SK-N-SH (cell line): ENCODE measurements around the gene CRYBG2. TPM values are rescaled to one million over a fixed set of nuclear protein-coding genes. Genes with fewer than 3 reads are reported as not detected.
A peak's percentile ranks its signal among the peaks of the same experiment; 100 is the strongest.

Experiments
- CTCF ChIA-PET: fragments of 300-600, 350-600 bp; formaldehyde crosslinking; extraction: SDS; loops from one replicate; lab custom pipeline; 2021; lab: Yijun Ruan, JAX
- POLR2A ChIA-PET: fragments of 350-600 bp; sonication (Branson Sonifier 250); formaldehyde crosslinking; extraction: SDS; loops from one replicate; lab custom pipeline; 2020; ENCODE audit warnings: antibody characterized with exemption, inconsistent platforms; lab: Yijun Ruan, JAX
- DNase-seq: peaks from one replicate; pipeline ENCODE4 v3.0.0; 2012
- H2AFZ ChIP-seq: fragments of 200-600 bp; sonication (generic); 2 replicates; pipeline ENCODE4 v1.8.1; 2016; ENCODE audit warnings: antibody characterized with exemption, mild to moderate bottlenecking, low read depth
- H3F3A ChIP-seq: fragments of 200-600 bp; sonication (generic); replicated peaks from 2 replicates; pipeline ENCODE3; 2016; ENCODE audit warnings: antibody characterized with exemption, mild to moderate bottlenecking; ENCODE audit not compliant: insufficient read depth
- H3K27ac ChIP-seq, 2 experiments: fragments of 200-500 bp in 1 of 2; fragments of 200-600 bp in 1 of 2; sonication (Bioruptor generic) in 1 of 2; sonication (generic), shearing (Covaris generic) in 1 of 2; 2 replicates each; pipeline versions ENCODE4 v1.5.1 to v1.6.1; 2014 to 2016; ENCODE audit warnings: low read depth in 2 of 2, inconsistent platforms in 1 of 2, low read length in 1 of 2, mild to moderate bottlenecking in 1 of 2, mixed read lengths in 1 of 2
- H3K27me3 ChIP-seq: fragments of 200-600 bp; sonication (generic), shearing (Covaris generic); 2 replicates; pipeline ENCODE4 v1.6.1; 2016; ENCODE audit warnings: mixed run types; ENCODE audit not compliant: insufficient read depth
- H3K36me3 ChIP-seq, 2 experiments: fragments of 200-500 bp in 1 of 2; fragments of 200-600 bp in 1 of 2; sonication (Bioruptor generic) in 1 of 2; sonication (generic) in 1 of 2; replicated peaks in 1 of 2; 2 replicates each; pipeline versions ENCODE3 to v1.5.1; 2014 to 2016; ENCODE audit warnings: low read length in 1 of 2, mild to moderate bottlenecking in 1 of 2; ENCODE audit not compliant: insufficient read depth in 2 of 2, control insufficient read depth in 1 of 2
- H3K4me1 ChIP-seq, 2 experiments: fragments of 200-500 bp in 1 of 2; fragments of 200-600 bp in 1 of 2; sonication (Bioruptor generic) in 1 of 2; sonication (generic), shearing (Covaris generic) in 1 of 2; 2 replicates each; pipeline versions ENCODE4 v1.5.1 to v1.6.1; 2014 to 2016; ENCODE audit warnings: low read depth in 1 of 2, low read length in 1 of 2, mixed run types in 1 of 2; ENCODE audit not compliant: insufficient read depth in 2 of 2, control insufficient read depth in 1 of 2
- H3K4me2 ChIP-seq: fragments of 200-600 bp; sonication (generic), shearing (Covaris generic); 2 replicates; pipeline ENCODE4 v1.6.1; 2017; ENCODE audit warnings: mixed run types
- H3K4me3 ChIP-seq, 2 experiments: fragments of 200-500 bp in 1 of 2; fragments of 200-600 bp in 1 of 2; sonication (Bioruptor generic) in 1 of 2; sonication (generic), shearing (Covaris generic) in 1 of 2; 2 replicates each; pipeline versions ENCODE4 v1.5.1 to v1.8.1; 2014 to 2016; ENCODE audit warnings: low read depth in 2 of 2, inconsistent platforms in 1 of 2, low read length in 1 of 2, mild to moderate bottlenecking in 1 of 2, mixed read lengths in 1 of 2, moderate library complexity in 1 of 2
- H3K79me2 ChIP-seq: fragments of 200-600 bp; sonication (generic); 2 replicates; pipeline ENCODE4 v1.8.1; 2017; ENCODE audit warnings: mild to moderate bottlenecking; ENCODE audit not compliant: insufficient read depth
- H3K9ac ChIP-seq: fragments of 200-600 bp; sonication (generic); 2 replicates; pipeline ENCODE4 v1.6.1; 2017; ENCODE audit warnings: mixed run types
- H3K9me2 ChIP-seq: fragments of 200-600 bp; sonication (generic); 2 replicates; pipeline ENCODE4 v1.6.1; 2017; ENCODE audit warnings: mixed run types
- H3K9me3 ChIP-seq: fragments of 200-600 bp; sonication (generic); 2 replicates; pipeline ENCODE4 v1.6.1; 2017; ENCODE audit warnings: mixed run types, mild to moderate bottlenecking, moderate library complexity
- H4K20me1 ChIP-seq: fragments of 200-600 bp; sonication (generic); 2 replicates; pipeline ENCODE4 v1.6.1; 2017; ENCODE audit warnings: mild to moderate bottlenecking, mixed run types; ENCODE audit not compliant: insufficient read depth
- FOSL2 ChIP-seq: IDR thresholded peaks from 2 replicates; pipeline ENCODE4 v1.4.0; 2012; ENCODE audit warnings: low read depth, mild to moderate bottlenecking, moderate library complexity, borderline replicate concordance
- TAF1 ChIP-seq: IDR thresholded peaks from 2 replicates; pipeline ENCODE4 v1.6.1; 2012; ENCODE audit warnings: low read depth, mild to moderate bottlenecking, low read length, moderate library complexity, borderline replicate concordance
- TEAD4 ChIP-seq: IDR thresholded peaks from 2 replicates; pipeline ENCODE4 v1.4.0; 2012; ENCODE audit warnings: mild to moderate bottlenecking, borderline replicate concordance; ENCODE audit not compliant: insufficient read depth
- WGBS: methylation state at CpG from one replicate; pipeline ENCODE4 v1.1.6; 2017; ENCODE audit warnings: low lambda C conversion rate; 5-methylcytosine and 5-hydroxymethylcytosine counted together
- polyA plus RNA-seq, 3 experiments: library from polyadenylated mRNA; depleted of rRNA; stranded (reverse); fragments of >200 nt; gene quantifications; 2 replicates each; pipeline ENCODE4 v1.2.3, GENCODE V29; 2012
- TF ChIP-seq, protein P1 (sequence below): fragments of 200-600 bp; sonication (generic); IDR thresholded peaks from 2 replicates; pipeline ENCODE4 v1.6.1; 2017; ENCODE audit warnings: antibody characterized with exemption, mild to moderate bottlenecking, moderate library complexity
- TF ChIP-seq, protein P2 (sequence below): IDR thresholded peaks from 2 replicates; pipeline ENCODE4 v1.4.0; 2012; ENCODE audit warnings: low read depth, borderline replicate concordance
- TF ChIP-seq, protein P3 (sequence below): IDR thresholded peaks from 2 replicates; pipeline ENCODE4 v1.4.0; 2012; ENCODE audit warnings: low read depth

Gene CRYBG2
- polyA plus RNA-seq, 1 of the 3 experiments (the other 2 are of a cell fraction): 0.08 TPM

DNA sequence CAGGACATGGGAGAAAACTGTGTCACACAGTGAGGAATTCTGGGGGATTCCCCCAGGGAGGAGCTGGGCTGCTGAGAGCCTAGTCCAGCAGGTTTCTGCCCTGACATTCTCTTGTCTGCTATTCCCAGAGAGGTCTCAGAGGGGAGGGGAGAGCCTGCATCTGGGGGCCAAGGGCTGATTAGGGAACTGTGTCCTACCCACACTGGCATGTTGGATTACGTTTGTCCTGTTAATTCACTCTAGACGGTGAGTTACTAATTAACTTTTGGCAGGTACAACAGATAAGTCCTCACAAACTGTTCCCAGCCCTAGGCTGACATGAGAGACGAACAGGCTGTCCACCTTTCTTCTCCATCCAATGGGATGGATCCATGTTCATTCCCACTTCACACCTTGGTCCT lies 76.7 kb downstream of the CRYBG2 start (continued):
- TF ChIP-seq, protein P1, sequence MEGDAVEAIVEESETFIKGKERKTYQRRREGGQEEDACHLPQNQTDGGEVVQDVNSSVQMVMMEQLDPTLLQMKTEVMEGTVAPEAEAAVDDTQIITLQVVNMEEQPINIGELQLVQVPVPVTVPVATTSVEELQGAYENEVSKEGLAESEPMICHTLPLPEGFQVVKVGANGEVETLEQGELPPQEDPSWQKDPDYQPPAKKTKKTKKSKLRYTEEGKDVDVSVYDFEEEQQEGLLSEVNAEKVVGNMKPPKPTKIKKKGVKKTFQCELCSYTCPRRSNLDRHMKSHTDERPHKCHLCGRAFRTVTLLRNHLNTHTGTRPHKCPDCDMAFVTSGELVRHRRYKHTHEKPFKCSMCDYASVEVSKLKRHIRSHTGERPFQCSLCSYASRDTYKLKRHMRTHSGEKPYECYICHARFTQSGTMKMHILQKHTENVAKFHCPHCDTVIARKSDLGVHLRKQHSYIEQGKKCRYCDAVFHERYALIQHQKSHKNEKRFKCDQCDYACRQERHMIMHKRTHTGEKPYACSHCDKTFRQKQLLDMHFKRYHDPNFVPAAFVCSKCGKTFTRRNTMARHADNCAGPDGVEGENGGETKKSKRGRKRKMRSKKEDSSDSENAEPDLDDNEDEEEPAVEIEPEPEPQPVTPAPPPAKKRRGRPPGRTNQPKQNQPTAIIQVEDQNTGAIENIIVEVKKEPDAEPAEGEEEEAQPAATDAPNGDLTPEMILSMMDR: no peak
- TF ChIP-seq TEAD4: no peak
- TF ChIP-seq, protein P2, sequence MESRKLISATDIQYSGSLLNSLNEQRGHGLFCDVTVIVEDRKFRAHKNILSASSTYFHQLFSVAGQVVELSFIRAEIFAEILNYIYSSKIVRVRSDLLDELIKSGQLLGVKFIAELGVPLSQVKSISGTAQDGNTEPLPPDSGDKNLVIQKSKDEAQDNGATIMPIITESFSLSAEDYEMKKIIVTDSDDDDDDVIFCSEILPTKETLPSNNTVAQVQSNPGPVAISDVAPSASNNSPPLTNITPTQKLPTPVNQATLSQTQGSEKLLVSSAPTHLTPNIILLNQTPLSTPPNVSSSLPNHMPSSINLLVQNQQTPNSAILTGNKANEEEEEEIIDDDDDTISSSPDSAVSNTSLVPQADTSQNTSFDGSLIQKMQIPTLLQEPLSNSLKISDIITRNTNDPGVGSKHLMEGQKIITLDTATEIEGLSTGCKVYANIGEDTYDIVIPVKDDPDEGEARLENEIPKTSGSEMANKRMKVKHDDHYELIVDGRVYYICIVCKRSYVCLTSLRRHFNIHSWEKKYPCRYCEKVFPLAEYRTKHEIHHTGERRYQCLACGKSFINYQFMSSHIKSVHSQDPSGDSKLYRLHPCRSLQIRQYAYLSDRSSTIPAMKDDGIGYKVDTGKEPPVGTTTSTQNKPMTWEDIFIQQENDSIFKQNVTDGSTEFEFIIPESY: no peak
- no peak for TF ChIP-seq TAF1

DNA sequence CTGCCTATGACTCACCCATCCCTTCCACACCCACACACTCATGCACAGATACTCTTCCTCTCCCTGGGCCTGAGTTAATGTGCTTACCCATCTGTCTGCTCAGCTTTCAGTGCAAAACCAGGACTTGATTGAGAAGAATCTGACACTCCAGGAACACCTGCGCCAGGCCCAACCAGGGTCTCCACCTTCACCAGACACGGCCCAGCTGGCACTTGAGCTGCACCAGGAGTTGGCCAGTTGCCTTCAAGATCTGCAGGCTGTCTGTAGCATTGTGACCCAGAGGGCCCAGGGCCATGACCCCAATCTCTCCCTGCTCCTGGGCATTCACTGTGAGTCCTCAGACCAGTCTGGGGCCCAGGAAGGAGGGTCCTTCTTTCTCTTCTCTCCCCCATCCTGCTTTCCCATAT lies 77.5 kb downstream of the CRYBG2 start:
- Histone ChIP-seq H3F3A (peaks cover 51% of the 10 kb centered on the region), H3K36me3 (peaks cover 9 to 33% of the 10 kb centered on the region in 2 experiments), H3K79me2 (peaks cover 23% of the 10 kb centered on the region), H4K20me1 (peaks cover 6% of the 10 kb centered on the region), H3K27me3 (no peaks in the 10 kb centered on the region), H2AFZ (no peak overlapping the region), H3K9me2 (no peaks in the 10 kb centered on the region), H3K27ac (peak overlapping the region; percentile 71 to 87), H3K9ac (peak overlapping the region; percentile 47; the same call in 1 of the 2 replicates), H3K4me2 (peak overlapping the region; percentile 74), H3K9me3 (no peaks in the 10 kb centered on the region), H3K4me3 (no peak overlapping the region), H3K4me1 (peaks cover 31 to 48% of the 10 kb centered on the region in 2 experiments; a peak in 3 of 4 replicates)
- POLR2A ChIA-PET: no interaction called here
- TF ChIP-seq TEAD4 (no peak), FOSL2 (peak; percentile 80; the same call in 1 of the 2 replicates)
- TF ChIP-seq, protein P3, sequence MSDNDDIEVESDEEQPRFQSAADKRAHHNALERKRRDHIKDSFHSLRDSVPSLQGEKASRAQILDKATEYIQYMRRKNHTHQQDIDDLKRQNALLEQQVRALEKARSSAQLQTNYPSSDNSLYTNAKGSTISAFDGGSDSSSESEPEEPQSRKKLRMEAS: 0 out of 2 replicates have a peak, but pooled peaks have one; percentile 16
- CTCF ChIA-PET: interaction anchor here (0.6 to 9.5 kb wide), 27 partner anchors 9 to 355 kb away, joined by 3 to 204 read pairs (median 6); partner anchors contain the start of genes C1orf232, CD52, CEP85 and ZNF593
- no peak for DNase-seq
- 0% methylated on average over 1 of the region's 2 CpGs for WGBS
